ENCODE results near the gene C6orf132.

Gene C6orf132

DNA sequence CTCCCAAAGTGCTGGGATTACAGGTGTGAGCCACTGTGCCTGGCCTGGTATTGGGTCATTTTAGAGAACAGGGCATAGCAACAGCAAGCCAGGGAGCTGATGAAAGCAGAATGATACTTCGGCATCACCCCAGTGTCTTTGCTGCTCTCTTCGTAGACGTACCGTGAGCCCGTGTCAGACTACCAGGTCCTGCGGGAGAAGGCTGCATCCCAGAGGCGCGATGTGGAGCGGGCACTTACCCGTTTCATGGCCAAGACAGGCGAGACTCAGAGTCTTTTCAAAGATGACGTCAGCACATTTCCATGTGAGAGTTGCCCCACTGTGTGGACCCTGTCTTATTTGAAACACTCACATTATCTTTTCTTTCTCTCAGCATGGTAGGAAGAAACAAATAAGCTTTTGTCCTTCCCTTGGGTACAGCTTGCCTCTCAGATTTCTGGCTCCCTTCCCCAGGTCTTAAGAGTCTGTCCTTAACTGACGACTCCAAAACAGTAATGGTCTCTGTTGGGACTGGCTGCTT lies 76.2 kb downstream of the C6orf132 start:
- Histone ChIP-seq H3K4me2 (no peak overlapping the region), H4K20me1 (ENCODE audit: insufficient read depth) (no peaks in the 10 kb centered on the region), H3K79me2 (ENCODE audit: insufficient read depth, low read depth) (no peaks in the 10 kb centered on the region), H2AFZ (ENCODE audit: low read depth) (no peak overlapping the region), H3K4me1 (ENCODE audit: low read depth, poor library complexity, severe bottlenecking) (no peaks in the 10 kb centered on the region), H3K4me3 (IDR thresholded peaks at IDR 0.05; ENCODE audit: insufficient read depth, low read depth, low read length) (no peak overlapping the region), H3K27ac (no peak overlapping the region), H3K27me3 (ENCODE audit: insufficient read depth, low read depth) (no peaks in the 10 kb centered on the region), H3K36me3 (ENCODE audit: insufficient read depth) (no peaks in the 10 kb centered on the region), H3K9ac (no peak overlapping the region)
- TF ChIP-seq CTCF (conservative IDR thresholded peaks at IDR 0.05; ENCODE audit: low read depth, low read length) = no peak

GRCh38 chr6:42059743-42060142 lies 82.7 kb downstream of the C6orf132 start:
- H3K9ac ChIP-seq = no peak overlapping the region
- no peaks in the 10 kb centered on the region for H3K36me3 ChIP-seq (ENCODE audit: insufficient read depth)
- H3K4me2 ChIP-seq = no peak overlapping the region
- TF ChIP-seq CTCF (conservative IDR thresholded peaks at IDR 0.05; ENCODE audit: low read depth, low read length) = no peak
- H3K4me1 ChIP-seq (ENCODE audit: low read depth, poor library complexity, severe bottlenecking) = no peaks in the 10 kb centered on the region
- no peak overlapping the region for H3K4me3 ChIP-seq (IDR thresholded peaks at IDR 0.05; ENCODE audit: insufficient read depth, low read depth, low read length)
- H2AFZ ChIP-seq (ENCODE audit: low read depth) = no peak overlapping the region
- no peak overlapping the region for H3K27ac ChIP-seq
- no peaks in the 10 kb centered on the region for H4K20me1 ChIP-seq (ENCODE audit: insufficient read depth)
- H3K27me3 ChIP-seq (ENCODE audit: insufficient read depth, low read depth) = no peaks in the 10 kb centered on the region
- no peaks in the 10 kb centered on the region for H3K79me2 ChIP-seq (ENCODE audit: insufficient read depth, low read depth)

DNA sequence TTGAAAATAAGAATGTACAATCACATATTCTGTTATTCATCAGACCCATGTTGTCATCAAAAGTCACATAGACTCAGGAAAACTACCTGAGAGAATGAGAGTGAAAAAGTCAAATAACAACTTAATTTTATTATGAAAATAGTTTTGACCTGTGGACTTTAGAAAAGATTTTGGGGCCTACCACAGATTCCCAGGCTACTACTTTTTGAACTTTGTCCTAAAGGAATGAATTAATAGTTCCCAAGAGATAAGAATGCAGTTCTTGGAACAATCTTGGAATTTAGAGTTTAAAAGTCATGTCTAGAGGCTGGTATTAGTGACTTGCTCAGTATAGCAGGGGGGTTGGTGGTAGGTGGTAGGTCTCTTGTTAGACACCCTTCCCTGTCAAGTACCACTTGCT lies 88.8 kb downstream of the C6orf132 start:
- H3K36me3 ChIP-seq (ENCODE audit: insufficient read depth) = no peaks in the 10 kb centered on the region
- H3K4me1 ChIP-seq (ENCODE audit: low read depth, poor library complexity, severe bottlenecking) = peaks cover 12% of the 10 kb centered on the region
- no peak overlapping the region for H3K4me3 ChIP-seq (IDR thresholded peaks at IDR 0.05; ENCODE audit: insufficient read depth, low read depth, low read length)
- no peak overlapping the region for H3K27ac ChIP-seq
- H3K79me2 ChIP-seq (ENCODE audit: insufficient read depth, low read depth) = no peaks in the 10 kb centered on the region
- no peaks in the 10 kb centered on the region for H4K20me1 ChIP-seq (ENCODE audit: insufficient read depth)
- peaks cover 6% of the 10 kb centered on the region; the same call in 1 of the 2 replicates for H3K27me3 ChIP-seq (ENCODE audit: insufficient read depth, low read depth)
- no peak overlapping the region for H3K4me2 ChIP-seq
- H3K9ac ChIP-seq = no peak overlapping the region
- no peak for TF ChIP-seq CTCF (conservative IDR thresholded peaks at IDR 0.05; ENCODE audit: low read depth, low read length)
- H2AFZ ChIP-seq (ENCODE audit: low read depth) = no peak overlapping the region

- H3K9ac ChIP-seq = peak overlapping the region; percentile 84
- H4K20me1 ChIP-seq (ENCODE audit: insufficient read depth) = no peaks in the 10 kb centered on the region
- peaks cover 29% of the 10 kb centered on the region for H3K27me3 ChIP-seq (ENCODE audit: insufficient read depth, low read depth)
- peak overlapping the region; percentile 90 for H3K4me2 ChIP-seq
- no peak for TF ChIP-seq CTCF (conservative IDR thresholded peaks at IDR 0.05; ENCODE audit: low read depth, low read length)
- no peaks in the 10 kb centered on the region for H3K79me2 ChIP-seq (ENCODE audit: insufficient read depth, low read depth)
- no peaks in the 10 kb centered on the region for H3K36me3 ChIP-seq (ENCODE audit: insufficient read depth)
- H2AFZ ChIP-seq (ENCODE audit: low read depth) = peak overlapping the region; percentile 86
- no peak overlapping the region for H3K4me3 ChIP-seq (IDR thresholded peaks at IDR 0.05; ENCODE audit: insufficient read depth, low read depth, low read length)
- peak overlapping the region; percentile 75; the same call in 1 of the 2 replicates for H3K27ac ChIP-seq
- H3K4me1 ChIP-seq (ENCODE audit: low read depth, poor library complexity, severe bottlenecking) = peaks cover 20% of the 10 kb centered on the region
Observed at GRCh38 chr6:42051268-42051653, 91.2 kb downstream of the C6orf132 start.
